ENCODE measurements around the gene EXOC4.

EXOC4 gene

GRCh38 chr7:133582766-133583523, 330.1 kb downstream of the EXOC4 start:
- DNase-seq (ENCODE audit: extremely low spot score) = no peak
- no peak for TF ChIP-seq CTCF (IDR thresholded peaks at IDR 0.05; ENCODE audit: control extremely low read depth, extremely low read depth, low read depth, missing control alignments)
- CTCF ChIA-PET = interaction anchor here (0.8 kb wide), 2 partner anchors 9 to 10 kb away, joined by 3 read pairs; no protein-coding TSS in a partner anchor
- POLR2A ChIA-PET = no interaction called here

- ChIA-PET POLR2A (no interaction called here), CTCF (interaction anchor here (0.8 kb wide), 1 partner anchor 11 kb away, joined by 3 read pairs; no protein-coding TSS in a partner anchor)
- TF ChIP-seq CTCF (IDR thresholded peaks at IDR 0.05; ENCODE audit: control extremely low read depth, extremely low read depth, low read depth, missing control alignments) = no peak
Observed at GRCh38 chr7:133583545-133584171, 330.8 kb downstream of the EXOC4 start.

GRCh38 chr7:133584956-133585668, 332.2 kb downstream of the EXOC4 start:
- TF ChIP-seq CTCF (IDR thresholded peaks at IDR 0.05; ENCODE audit: control extremely low read depth, extremely low read depth, low read depth, missing control alignments) = no peak
- ChIA-PET POLR2A (no interaction called here), CTCF (no interaction called here)
- no peak for DNase-seq (ENCODE audit: extremely low spot score)

More at GRCh38 chr7:133583545-133584171, 330.8 kb downstream of the EXOC4 start:
- DNase-seq (ENCODE audit: extremely low spot score) = no peak

GRCh38 chr7:133586253-133586652, 333.4 kb downstream of the EXOC4 start:
- ChIA-PET POLR2A (no interaction called here), CTCF (no interaction called here)
- no peak for DNase-seq (ENCODE audit: extremely low spot score)
- no peak for TF ChIP-seq CTCF (IDR thresholded peaks at IDR 0.05; ENCODE audit: control extremely low read depth, extremely low read depth, low read depth, missing control alignments)

- ChIA-PET POLR2A (no interaction called here), CTCF (no interaction called here)
- no peak for TF ChIP-seq CTCF (IDR thresholded peaks at IDR 0.05; ENCODE audit: control extremely low read depth, extremely low read depth, low read depth, missing control alignments)
- DNase-seq (ENCODE audit: extremely low spot score) = no peak
Observed at GRCh38 chr7:133587903-133588302, 335.0 kb downstream of the EXOC4 start.

GRCh38 chr7:133590795-133591194, 337.9 kb downstream of the EXOC4 start:
- ChIA-PET CTCF (interaction anchor here (1.0 kb wide), 1 partner anchor 150 kb away, joined by 3 read pairs; no protein-coding TSS in a partner anchor), POLR2A (no interaction called here)
- no peak for DNase-seq (ENCODE audit: extremely low spot score)
- TF ChIP-seq CTCF (IDR thresholded peaks at IDR 0.05; ENCODE audit: control extremely low read depth, extremely low read depth, low read depth, missing control alignments) = no peak

Data from GM10248 (cell line).